Measurements from ENCODE around the gene IHH.

The IHH gene

GRCh38 chr2:219089330-219089729 lies 28.6 kb upstream of the IHH start:
- Histone ChIP-seq H3K36me3 (ENCODE audit: control insufficient read depth, insufficient read depth, low read length) (no peaks in the 10 kb centered on the region), H3K9me3 (ENCODE audit: control insufficient read depth, low read length) (no peaks in the 10 kb centered on the region), H3K27ac (ENCODE audit: insufficient read depth, low read length, poor library complexity, severe bottlenecking) (no peak overlapping the region), H3K4me1 (ENCODE audit: control insufficient read depth, insufficient read depth, low read length, poor library complexity, severe bottlenecking) (no peaks in the 10 kb centered on the region), H3K4me3 (ENCODE audit: insufficient read depth, low read depth, low read length, poor library complexity, severe bottlenecking) (no peak overlapping the region), H3K27me3 (replicated peaks; ENCODE audit: control insufficient read depth, insufficient read depth, low read length, poor library complexity, severe bottlenecking) (no peaks in the 10 kb centered on the region)
- DNase-seq, result no peak

GRCh38 chr2:219087848-219088247 lies 27.1 kb upstream of the IHH start:
- Histone ChIP-seq H3K4me3 (ENCODE audit: insufficient read depth, low read depth, low read length, poor library complexity, severe bottlenecking) (no peak overlapping the region), H3K4me1 (ENCODE audit: control insufficient read depth, insufficient read depth, low read length, poor library complexity, severe bottlenecking) (no peaks in the 10 kb centered on the region), H3K9me3 (ENCODE audit: control insufficient read depth, low read length) (no peaks in the 10 kb centered on the region), H3K36me3 (ENCODE audit: control insufficient read depth, insufficient read depth, low read length) (no peaks in the 10 kb centered on the region), H3K27ac (ENCODE audit: insufficient read depth, low read length, poor library complexity, severe bottlenecking) (no peak overlapping the region), H3K27me3 (replicated peaks; ENCODE audit: control insufficient read depth, insufficient read depth, low read length, poor library complexity, severe bottlenecking) (no peaks in the 10 kb centered on the region)
- DNase-seq, result no peak

- no peaks in the 10 kb centered on the region for H3K9me3 ChIP-seq (ENCODE audit: control insufficient read depth, low read length)
- H3K27ac ChIP-seq (ENCODE audit: insufficient read depth, low read length, poor library complexity, severe bottlenecking), result no peak overlapping the region
- DNase-seq, result no peak
- no peaks in the 10 kb centered on the region for H3K36me3 ChIP-seq (ENCODE audit: control insufficient read depth, insufficient read depth, low read length)
- no peaks in the 10 kb centered on the region for H3K4me1 ChIP-seq (ENCODE audit: control insufficient read depth, insufficient read depth, low read length, poor library complexity, severe bottlenecking)
- no peaks in the 10 kb centered on the region for H3K27me3 ChIP-seq (replicated peaks; ENCODE audit: control insufficient read depth, insufficient read depth, low read length, poor library complexity, severe bottlenecking)
- no peak overlapping the region for H3K4me3 ChIP-seq (ENCODE audit: insufficient read depth, low read depth, low read length, poor library complexity, severe bottlenecking)
Measured at GRCh38 chr2:219087361-219087760, 26.6 kb upstream of the IHH start.

- H3K4me1 ChIP-seq (ENCODE audit: control insufficient read depth, insufficient read depth, low read length, poor library complexity, severe bottlenecking), result no peaks in the 10 kb centered on the region
- H3K36me3 ChIP-seq (ENCODE audit: control insufficient read depth, insufficient read depth, low read length), result no peaks in the 10 kb centered on the region
- H3K27me3 ChIP-seq (replicated peaks; ENCODE audit: control insufficient read depth, insufficient read depth, low read length, poor library complexity, severe bottlenecking), result no peaks in the 10 kb centered on the region
- H3K27ac ChIP-seq (ENCODE audit: insufficient read depth, low read length, poor library complexity, severe bottlenecking), result no peak overlapping the region
- no peak overlapping the region for H3K4me3 ChIP-seq (ENCODE audit: insufficient read depth, low read depth, low read length, poor library complexity, severe bottlenecking)
- no peaks in the 10 kb centered on the region for H3K9me3 ChIP-seq (ENCODE audit: control insufficient read depth, low read length)
- DNase-seq, result no peak
Measured at GRCh38 chr2:219086196-219086595, 25.5 kb upstream of the IHH start.

GRCh38 chr2:219084791-219085190 lies 24.1 kb upstream of the IHH start:
- Histone ChIP-seq H3K27me3 (replicated peaks; ENCODE audit: control insufficient read depth, insufficient read depth, low read length, poor library complexity, severe bottlenecking) (no peaks in the 10 kb centered on the region), H3K4me1 (ENCODE audit: control insufficient read depth, insufficient read depth, low read length, poor library complexity, severe bottlenecking) (no peaks in the 10 kb centered on the region), H3K27ac (ENCODE audit: insufficient read depth, low read length, poor library complexity, severe bottlenecking) (no peak overlapping the region), H3K36me3 (ENCODE audit: control insufficient read depth, insufficient read depth, low read length) (no peaks in the 10 kb centered on the region), H3K9me3 (ENCODE audit: control insufficient read depth, low read length) (no peaks in the 10 kb centered on the region), H3K4me3 (ENCODE audit: insufficient read depth, low read depth, low read length, poor library complexity, severe bottlenecking) (no peak overlapping the region)
- DNase-seq, result no peak

GRCh38 chr2:219082332-219082958 lies 21.7 kb upstream of the IHH start:
- DNase-seq, result no peak
- no peaks in the 10 kb centered on the region for H3K27me3 ChIP-seq (replicated peaks; ENCODE audit: control insufficient read depth, insufficient read depth, low read length, poor library complexity, severe bottlenecking)
- H3K36me3 ChIP-seq (ENCODE audit: control insufficient read depth, insufficient read depth, low read length), result peaks cover 5% of the 10 kb centered on the region
- no peak overlapping the region for H3K4me3 ChIP-seq (ENCODE audit: insufficient read depth, low read depth, low read length, poor library complexity, severe bottlenecking)
- H3K9me3 ChIP-seq (ENCODE audit: control insufficient read depth, low read length), result no peaks in the 10 kb centered on the region
- no peaks in the 10 kb centered on the region for H3K4me1 ChIP-seq (ENCODE audit: control insufficient read depth, insufficient read depth, low read length, poor library complexity, severe bottlenecking)
- H3K27ac ChIP-seq (ENCODE audit: insufficient read depth, low read length, poor library complexity, severe bottlenecking), result no peak overlapping the region

- Histone ChIP-seq H3K36me3 (ENCODE audit: control insufficient read depth, insufficient read depth, low read length) (peaks cover 11% of the 10 kb centered on the region), H3K27ac (ENCODE audit: insufficient read depth, low read length, poor library complexity, severe bottlenecking) (no peak overlapping the region), H3K4me3 (ENCODE audit: insufficient read depth, low read depth, low read length, poor library complexity, severe bottlenecking) (no peak overlapping the region), H3K9me3 (ENCODE audit: control insufficient read depth, low read length) (no peaks in the 10 kb centered on the region), H3K27me3 (replicated peaks; ENCODE audit: control insufficient read depth, insufficient read depth, low read length, poor library complexity, severe bottlenecking) (no peaks in the 10 kb centered on the region), H3K4me1 (ENCODE audit: control insufficient read depth, insufficient read depth, low read length, poor library complexity, severe bottlenecking) (no peaks in the 10 kb centered on the region)
- DNase-seq, result no peak
Measured at GRCh38 chr2:219081701-219082331, 21.1 kb upstream of the IHH start.

- Histone ChIP-seq H3K27ac (ENCODE audit: insufficient read depth, low read length, poor library complexity, severe bottlenecking) (no peak overlapping the region), H3K9me3 (ENCODE audit: control insufficient read depth, low read length) (no peaks in the 10 kb centered on the region), H3K4me3 (ENCODE audit: insufficient read depth, low read depth, low read length, poor library complexity, severe bottlenecking) (no peak overlapping the region), H3K36me3 (ENCODE audit: control insufficient read depth, insufficient read depth, low read length) (peaks cover 17% of the 10 kb centered on the region), H3K27me3 (replicated peaks; ENCODE audit: control insufficient read depth, insufficient read depth, low read length, poor library complexity, severe bottlenecking) (no peaks in the 10 kb centered on the region), H3K4me1 (ENCODE audit: control insufficient read depth, insufficient read depth, low read length, poor library complexity, severe bottlenecking) (no peaks in the 10 kb centered on the region)
- no peak for DNase-seq
Measured at GRCh38 chr2:219081096-219081495, 20.4 kb upstream of the IHH start.

GRCh38 chr2:219079417-219079816 lies 18.7 kb upstream of the IHH start:
- Histone ChIP-seq H3K9me3 (ENCODE audit: control insufficient read depth, low read length) (no peaks in the 10 kb centered on the region), H3K27me3 (replicated peaks; ENCODE audit: control insufficient read depth, insufficient read depth, low read length, poor library complexity, severe bottlenecking) (no peaks in the 10 kb centered on the region), H3K4me3 (ENCODE audit: insufficient read depth, low read depth, low read length, poor library complexity, severe bottlenecking) (no peak overlapping the region), H3K27ac (ENCODE audit: insufficient read depth, low read length, poor library complexity, severe bottlenecking) (no peak overlapping the region), H3K36me3 (ENCODE audit: control insufficient read depth, insufficient read depth, low read length) (peaks cover 29% of the 10 kb centered on the region), H3K4me1 (ENCODE audit: control insufficient read depth, insufficient read depth, low read length, poor library complexity, severe bottlenecking) (no peaks in the 10 kb centered on the region)
- no peak for DNase-seq

GRCh38 chr2:219078951-219079350 lies 18.2 kb upstream of the IHH start:
- Histone ChIP-seq H3K27ac (ENCODE audit: insufficient read depth, low read length, poor library complexity, severe bottlenecking) (no peak overlapping the region), H3K4me3 (ENCODE audit: insufficient read depth, low read depth, low read length, poor library complexity, severe bottlenecking) (no peak overlapping the region), H3K27me3 (replicated peaks; ENCODE audit: control insufficient read depth, insufficient read depth, low read length, poor library complexity, severe bottlenecking) (no peaks in the 10 kb centered on the region), H3K36me3 (ENCODE audit: control insufficient read depth, insufficient read depth, low read length) (peaks cover 29% of the 10 kb centered on the region), H3K4me1 (ENCODE audit: control insufficient read depth, insufficient read depth, low read length, poor library complexity, severe bottlenecking) (no peaks in the 10 kb centered on the region), H3K9me3 (ENCODE audit: control insufficient read depth, low read length) (no peaks in the 10 kb centered on the region)
- DNase-seq, result no peak
